Activated naive CD4-positive, alpha-beta T cell treated with anti-CD3 and anti-CD28 coated beads, Interleukin-2, amount 10 ng/mL, durations not matched to agents 7 days and 5 days (primary cell): ENCODE data around the gene ALDH3B1.

Experiments
- CTCF ChIA-PET: fragments of 350-600 bp; sonication (Branson Sonifier 250); formaldehyde crosslinking; loops from one replicate; lab custom pipeline; 2021; ENCODE audit warnings: antibody characterized with exemption; lab: Charles Lee
- DNase-seq: peaks from one replicate; pipeline ENCODE4 v3.0.0-alpha.2; 2020
- H3K27ac Mint-ChIP-seq: one replicate; pipeline ENCODE4 v1.8.0; 2021; ENCODE audit warnings: mild to moderate bottlenecking, moderate library complexity, mixed read lengths
- H3K27me3 Mint-ChIP-seq: one replicate; pipeline ENCODE4 v1.8.0; 2021; ENCODE audit warnings: mild to moderate bottlenecking, mixed read lengths
- H3K36me3 Mint-ChIP-seq: one replicate; pipeline ENCODE4 v1.8.0; 2021; ENCODE audit warnings: mixed read lengths
- H3K4me1 Mint-ChIP-seq: one replicate; pipeline ENCODE4 v1.8.0; 2021; ENCODE audit warnings: mixed read lengths
- H3K4me3 Mint-ChIP-seq: one replicate; pipeline ENCODE4 v1.8.0; 2021; ENCODE audit warnings: mild to moderate bottlenecking, moderate library complexity, mixed read lengths
- H3K9me3 Mint-ChIP-seq: one replicate; pipeline ENCODE4 v1.8.0; 2021; ENCODE audit warnings: mixed read lengths

Gene ALDH3B1

DNA sequence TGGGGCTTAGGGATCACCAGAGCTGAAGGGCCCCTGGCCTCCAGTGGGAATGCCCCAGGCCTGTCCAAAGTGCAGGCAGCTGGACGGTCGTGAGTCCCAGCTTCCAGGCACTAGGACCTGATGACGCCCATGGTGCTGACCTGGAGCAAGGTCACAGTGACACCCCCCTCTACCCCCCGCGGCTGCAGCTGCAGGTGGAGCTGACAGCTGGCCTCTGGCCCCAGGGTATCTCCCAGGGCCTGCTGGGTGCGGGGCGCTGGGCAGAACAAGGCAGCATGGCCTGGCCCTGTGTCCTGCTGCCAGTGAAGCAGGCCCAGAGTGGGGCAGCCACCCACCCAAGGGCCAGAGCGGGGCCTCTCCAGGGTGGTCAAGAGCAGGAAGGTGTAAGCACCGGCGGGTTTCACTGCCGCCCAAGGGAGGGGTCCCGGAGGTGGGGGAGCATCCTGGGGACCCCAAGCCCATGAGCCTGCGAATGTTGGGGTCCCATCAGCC is 28.1 kb downstream of the ALDH3B1 start:
- H3K4me1 Mint-ChIP-seq, result peaks cover 40% of the 10 kb centered on the region
- no peak for DNase-seq
- peak overlapping the region; percentile 45 for H3K27ac Mint-ChIP-seq
- CTCF ChIA-PET, result no interaction called here
- peaks cover 11% of the 10 kb centered on the region for H3K36me3 Mint-ChIP-seq
- no peaks in the 10 kb centered on the region for H3K27me3 Mint-ChIP-seq
- H3K9me3 Mint-ChIP-seq, result no peaks in the 10 kb centered on the region
- peak overlapping the region; percentile 95 for H3K4me3 Mint-ChIP-seq

DNA sequence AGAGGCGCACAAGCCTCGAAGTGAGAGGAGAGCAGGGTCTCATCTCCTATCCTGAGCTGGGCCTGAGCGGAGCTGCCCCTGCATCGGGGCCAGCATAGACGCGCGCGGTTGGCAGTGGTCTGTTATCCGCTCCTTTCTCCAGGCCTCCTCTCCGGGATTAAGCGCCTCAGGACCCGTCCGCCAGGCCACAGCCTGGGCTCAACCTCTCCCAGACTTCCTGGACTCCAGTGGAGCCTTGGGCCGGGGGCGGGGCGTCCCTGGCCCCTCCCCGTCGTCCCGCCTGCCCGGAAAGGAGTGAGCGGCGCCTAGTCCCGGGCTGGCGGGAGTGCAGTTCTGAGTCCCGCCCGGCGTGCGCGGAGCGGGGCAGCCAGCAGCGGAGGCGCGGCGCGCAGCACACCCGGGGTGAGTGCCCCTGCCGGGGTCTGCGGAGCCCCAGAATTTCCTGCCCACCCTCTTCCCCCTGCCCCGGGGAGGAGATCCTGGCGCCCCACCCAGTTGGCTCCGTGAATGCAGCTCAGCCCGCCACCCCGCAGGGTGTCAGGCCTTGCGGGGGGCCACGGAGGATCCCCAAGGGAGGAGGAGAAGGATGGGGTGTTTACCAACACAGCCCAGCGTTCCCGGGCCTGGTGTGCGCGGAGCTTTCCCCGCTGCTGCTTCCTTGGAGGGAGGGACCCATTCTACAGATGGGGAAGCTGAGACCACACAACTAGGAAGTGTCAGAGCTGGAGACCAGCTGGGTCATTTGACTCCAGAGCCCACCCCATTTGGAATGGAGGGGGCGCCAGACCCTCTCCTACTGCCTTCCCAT is 28.8 kb downstream of the ALDH3B1 start, which contains the start of gene TCIRG1:
Gene TCIRG1 (plus strand): TSS at position 308 of the 808 bp plus-strand sequence. CDS start 2,247 bp downstream, outside the sequence.
- Mint-ChIP-seq H3K27me3 (no peaks in the 10 kb centered on the region), H3K4me3 (peak within 1 kb of the TSS; percentile 95), H3K27ac (peak within 1 kb of the TSS; percentile 93), H3K4me1 (peaks cover 40% of the 10 kb centered on the region), H3K36me3 (peaks cover 8% of the 10 kb centered on the region), H3K9me3 (no peaks in the 10 kb centered on the region)
- DNase-seq, result peak; percentile 77
- CTCF ChIA-PET, result no interaction called here

DNA sequence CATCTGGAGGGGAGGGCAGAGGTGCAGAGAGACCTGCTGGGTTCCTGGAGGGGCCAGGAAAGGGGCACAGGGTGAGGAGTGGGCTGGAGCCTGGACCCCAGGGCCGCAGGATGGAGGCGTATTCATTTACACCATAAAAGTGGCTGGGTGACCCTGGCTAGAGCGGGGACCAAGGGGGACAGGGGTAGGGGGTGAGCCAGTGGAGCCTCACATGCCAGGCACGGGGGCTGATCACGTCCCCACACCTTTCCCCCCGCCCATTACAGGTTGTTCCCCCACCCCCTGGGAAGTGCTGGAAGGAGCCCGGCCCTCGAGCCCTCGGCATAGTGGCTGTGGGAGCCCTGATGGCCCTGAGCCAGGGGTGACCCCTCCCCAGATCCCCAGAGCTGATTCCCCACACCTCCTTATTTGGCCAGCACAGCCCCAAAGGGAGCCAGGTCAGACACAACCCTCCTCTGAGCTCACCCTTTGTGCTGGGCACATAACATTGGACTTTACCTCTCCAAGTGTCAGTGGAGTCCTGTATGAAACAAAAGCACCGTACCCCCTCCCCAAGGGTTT is 29.5 kb downstream of the ALDH3B1 start:
- no peaks in the 10 kb centered on the region for H3K27me3 Mint-ChIP-seq
- H3K4me3 Mint-ChIP-seq, result peak overlapping the region; percentile 95
- DNase-seq, result peak; percentile 40
- peaks cover 8% of the 10 kb centered on the region for H3K36me3 Mint-ChIP-seq
- CTCF ChIA-PET, result no interaction called here
- H3K9me3 Mint-ChIP-seq, result no peaks in the 10 kb centered on the region
- peaks cover 40% of the 10 kb centered on the region for H3K4me1 Mint-ChIP-seq
- peak overlapping the region; percentile 93 for H3K27ac Mint-ChIP-seq

DNA sequence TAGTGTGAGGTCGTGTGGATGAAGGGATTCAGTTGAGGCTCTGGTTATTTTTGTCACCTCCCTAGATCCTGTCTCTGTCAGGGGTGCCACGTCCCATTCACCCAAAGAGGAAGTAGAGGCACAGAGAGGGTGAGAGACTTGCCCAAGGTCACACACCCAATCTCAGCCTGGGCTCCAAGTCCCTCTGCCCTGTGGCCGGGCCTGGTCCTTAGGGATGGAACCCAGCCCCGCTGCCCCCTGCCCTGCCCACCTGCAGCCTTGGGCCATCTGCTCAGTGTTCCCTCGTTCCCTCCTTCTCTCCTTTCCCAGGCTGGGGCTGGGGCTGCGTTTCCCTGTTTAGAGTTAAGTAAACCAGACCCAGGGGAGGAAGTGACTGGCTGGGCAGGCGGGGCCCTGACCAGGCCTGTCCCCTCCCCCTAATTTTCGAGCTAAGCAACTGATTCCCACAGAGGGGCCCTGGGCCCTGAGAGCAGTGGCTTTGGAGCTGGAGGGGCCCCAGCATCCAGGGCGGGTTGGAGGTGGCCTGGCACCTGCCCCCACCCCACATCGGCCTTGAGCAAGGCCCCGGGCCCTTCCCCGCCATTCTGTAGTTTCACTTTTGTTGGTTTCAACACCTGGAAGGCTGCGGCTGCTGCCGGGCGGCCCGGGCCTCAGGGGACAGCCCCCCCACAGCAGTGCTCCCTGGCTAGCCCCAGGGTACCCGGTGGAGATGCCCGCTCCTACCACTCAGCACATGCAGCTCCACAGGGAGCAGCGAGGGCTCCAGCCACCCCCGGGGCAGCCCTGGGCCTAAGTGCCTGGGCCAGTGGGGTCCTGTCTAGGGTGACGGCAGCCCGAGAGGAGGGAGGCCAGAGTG is 30.2 kb downstream of the ALDH3B1 start:
- DNase-seq, result peak; percentile 77
- Mint-ChIP-seq H3K27me3 (no peaks in the 10 kb centered on the region), H3K4me1 (peaks cover 39% of the 10 kb centered on the region), H3K27ac (peak overlapping the region; percentile 93), H3K9me3 (no peaks in the 10 kb centered on the region), H3K36me3 (peaks cover 8% of the 10 kb centered on the region), H3K4me3 (peak overlapping the region; percentile 95)
- CTCF ChIA-PET, result interaction anchor here (1.6 kb wide), 1 partner anchor 30 kb away, joined by 5 read pairs; the partner anchor contains the start of gene ALDH3B1

DNA sequence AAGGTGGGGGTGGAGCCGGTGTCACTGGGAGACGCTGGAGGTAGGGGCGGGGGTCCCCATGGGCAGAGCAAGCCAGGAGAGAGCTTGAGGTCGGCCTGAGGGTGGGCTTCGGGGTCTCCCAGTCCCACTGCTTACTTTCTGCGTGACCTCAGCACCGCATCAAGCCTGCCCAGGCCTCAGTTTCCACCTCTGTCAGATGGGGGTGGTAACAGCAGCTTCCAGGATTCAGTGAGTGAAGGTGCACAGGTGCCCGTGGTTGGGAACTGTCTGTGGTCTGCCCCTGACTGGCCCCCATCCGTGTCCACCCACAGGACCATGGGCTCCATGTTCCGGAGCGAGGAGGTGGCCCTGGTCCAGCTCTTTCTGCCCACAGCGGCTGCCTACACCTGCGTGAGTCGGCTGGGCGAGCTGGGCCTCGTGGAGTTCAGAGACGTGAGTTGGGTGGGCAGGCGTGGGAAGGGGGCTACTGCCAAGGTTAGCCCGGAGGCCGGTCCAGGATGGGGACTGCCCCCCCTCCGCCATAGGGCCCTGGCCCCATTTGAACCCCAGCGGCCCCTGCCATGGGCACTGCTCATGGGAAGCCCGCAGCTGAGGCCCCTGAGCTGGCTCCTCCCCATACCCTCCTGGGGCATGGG is 30.9 kb downstream of the ALDH3B1 start:
- peak overlapping the region; percentile 95 for H3K4me3 Mint-ChIP-seq
- CTCF ChIA-PET, result interaction anchor here (1.6 kb wide), 1 partner anchor 31 kb away, joined by 5 read pairs; the partner anchor contains the start of gene ALDH3B1
- peak overlapping the region; percentile 93 for H3K27ac Mint-ChIP-seq

DNA sequence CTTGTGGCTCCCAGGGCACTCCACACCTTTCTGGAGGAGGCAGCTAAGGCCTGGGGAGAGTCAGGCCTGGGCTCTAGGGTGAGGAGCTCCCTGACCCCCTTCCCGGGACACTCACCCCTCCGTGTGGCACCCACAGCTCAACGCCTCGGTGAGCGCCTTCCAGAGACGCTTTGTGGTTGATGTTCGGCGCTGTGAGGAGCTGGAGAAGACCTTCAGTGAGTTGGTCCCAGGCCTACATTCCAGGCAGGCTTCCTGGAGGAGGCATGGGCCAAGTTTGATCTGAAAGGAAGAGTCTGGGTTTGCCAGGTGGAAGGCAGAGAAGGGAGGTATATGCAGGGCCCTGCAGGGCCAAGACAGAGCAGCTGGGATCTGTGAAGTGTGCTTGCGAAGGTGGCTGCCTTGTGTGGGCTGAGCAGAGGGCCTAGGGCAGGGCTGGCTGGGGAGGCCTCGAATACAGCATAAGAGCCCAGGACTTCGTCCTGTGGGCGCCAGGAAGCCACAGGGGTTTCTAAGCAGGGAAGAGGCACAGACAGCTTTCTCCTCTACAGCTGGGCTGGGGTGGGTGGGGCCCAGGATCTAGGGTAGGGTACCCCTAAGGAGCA is 31.6 kb downstream of the ALDH3B1 start:
- H3K9me3 Mint-ChIP-seq, result no peaks in the 10 kb centered on the region
- no peaks in the 10 kb centered on the region for H3K27me3 Mint-ChIP-seq
- CTCF ChIA-PET, result interaction anchor here (1.6 kb wide), 1 partner anchor 32 kb away, joined by 5 read pairs; the partner anchor contains the start of gene ALDH3B1
- H3K27ac Mint-ChIP-seq, result peak overlapping the region; percentile 81
- no peak for DNase-seq
- peaks cover 26% of the 10 kb centered on the region for H3K4me1 Mint-ChIP-seq
- peak overlapping the region; percentile 54 for H3K4me3 Mint-ChIP-seq
- H3K36me3 Mint-ChIP-seq, result peaks cover 10% of the 10 kb centered on the region

More for the DNA sequence above, 30.9 kb downstream of the ALDH3B1 start:
- Mint-ChIP-seq H3K4me1 (peaks cover 32% of the 10 kb centered on the region), H3K36me3 (peaks cover 8% of the 10 kb centered on the region), H3K27me3 (no peaks in the 10 kb centered on the region), H3K9me3 (no peaks in the 10 kb centered on the region)
- no peak for DNase-seq

DNA sequence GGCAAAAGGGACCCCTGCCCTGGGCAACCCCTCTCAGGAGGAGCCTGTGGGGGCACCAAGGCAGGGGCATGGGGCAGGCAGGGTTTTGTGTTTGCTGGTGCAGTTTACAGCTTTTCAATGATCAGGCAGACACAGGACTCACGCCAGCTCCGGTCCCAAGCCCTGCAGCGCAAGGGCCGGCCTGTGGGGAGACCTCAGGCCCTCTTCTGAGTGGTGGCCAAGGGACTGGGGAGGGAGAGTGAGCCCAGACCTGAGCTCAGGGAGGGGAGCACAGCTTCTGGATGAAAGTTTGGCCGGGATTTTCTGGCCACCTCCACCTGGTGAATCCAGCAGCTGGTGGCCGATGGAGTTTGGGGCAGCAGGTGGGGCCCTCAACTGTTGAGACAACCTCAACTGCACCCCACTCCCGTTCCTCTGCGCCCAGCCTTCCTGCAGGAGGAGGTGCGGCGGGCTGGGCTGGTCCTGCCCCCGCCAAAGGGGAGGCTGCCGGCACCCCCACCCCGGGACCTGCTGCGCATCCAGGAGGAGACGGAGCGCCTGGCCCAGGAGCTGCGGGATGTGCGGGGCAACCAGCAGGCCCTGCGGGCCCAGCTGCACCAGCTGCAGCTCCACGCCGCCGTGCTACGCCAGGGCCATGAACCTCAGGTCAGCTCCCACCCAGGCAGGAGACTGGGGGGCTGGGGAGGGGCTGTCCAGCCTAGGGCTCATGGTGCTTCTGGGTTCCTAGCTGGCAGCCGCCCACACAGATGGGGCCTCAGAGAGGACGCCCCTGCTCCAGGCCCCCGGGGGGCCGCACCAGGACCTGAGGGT is 32.3 kb downstream of the ALDH3B1 start:
- no peak overlapping the region for H3K4me3 Mint-ChIP-seq
- no peaks in the 10 kb centered on the region for H3K27me3 Mint-ChIP-seq
- no peaks in the 10 kb centered on the region for H3K9me3 Mint-ChIP-seq
- peaks cover 11% of the 10 kb centered on the region for H3K36me3 Mint-ChIP-seq
- H3K4me1 Mint-ChIP-seq, result peaks cover 19% of the 10 kb centered on the region
- H3K27ac Mint-ChIP-seq, result peak overlapping the region; percentile 45
- no peak for DNase-seq
- CTCF ChIA-PET, result interaction anchor here (0.6 kb wide), 1 partner anchor 156 kb away, joined by 3 read pairs; no protein-coding TSS in a partner anchor

DNA sequence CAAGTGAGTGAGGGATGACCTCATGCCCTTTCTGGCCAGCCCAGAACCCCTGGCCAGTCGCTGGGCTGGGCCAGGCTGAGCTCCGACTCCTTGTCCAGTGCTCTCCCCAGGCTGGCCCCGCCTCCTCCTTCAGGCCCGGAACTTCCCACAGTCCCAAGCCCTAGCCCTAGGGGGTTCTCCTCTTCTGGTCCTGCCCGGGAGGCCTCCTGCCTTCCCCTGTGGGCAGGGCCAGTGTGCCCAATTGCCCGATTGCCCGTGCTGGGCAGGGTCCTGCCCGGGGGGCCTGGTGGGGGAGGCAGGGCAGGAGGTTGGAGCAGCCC is 32.9 kb downstream of the ALDH3B1 start:
- CTCF ChIA-PET, result no interaction called here
- no peak for DNase-seq
- H3K4me1 Mint-ChIP-seq, result peaks cover 15% of the 10 kb centered on the region
- H3K27ac Mint-ChIP-seq, result no peak overlapping the region
- H3K4me3 Mint-ChIP-seq, result no peak overlapping the region
- peaks cover 13% of the 10 kb centered on the region for H3K36me3 Mint-ChIP-seq
- no peaks in the 10 kb centered on the region for H3K27me3 Mint-ChIP-seq
- H3K9me3 Mint-ChIP-seq, result no peaks in the 10 kb centered on the region

DNA sequence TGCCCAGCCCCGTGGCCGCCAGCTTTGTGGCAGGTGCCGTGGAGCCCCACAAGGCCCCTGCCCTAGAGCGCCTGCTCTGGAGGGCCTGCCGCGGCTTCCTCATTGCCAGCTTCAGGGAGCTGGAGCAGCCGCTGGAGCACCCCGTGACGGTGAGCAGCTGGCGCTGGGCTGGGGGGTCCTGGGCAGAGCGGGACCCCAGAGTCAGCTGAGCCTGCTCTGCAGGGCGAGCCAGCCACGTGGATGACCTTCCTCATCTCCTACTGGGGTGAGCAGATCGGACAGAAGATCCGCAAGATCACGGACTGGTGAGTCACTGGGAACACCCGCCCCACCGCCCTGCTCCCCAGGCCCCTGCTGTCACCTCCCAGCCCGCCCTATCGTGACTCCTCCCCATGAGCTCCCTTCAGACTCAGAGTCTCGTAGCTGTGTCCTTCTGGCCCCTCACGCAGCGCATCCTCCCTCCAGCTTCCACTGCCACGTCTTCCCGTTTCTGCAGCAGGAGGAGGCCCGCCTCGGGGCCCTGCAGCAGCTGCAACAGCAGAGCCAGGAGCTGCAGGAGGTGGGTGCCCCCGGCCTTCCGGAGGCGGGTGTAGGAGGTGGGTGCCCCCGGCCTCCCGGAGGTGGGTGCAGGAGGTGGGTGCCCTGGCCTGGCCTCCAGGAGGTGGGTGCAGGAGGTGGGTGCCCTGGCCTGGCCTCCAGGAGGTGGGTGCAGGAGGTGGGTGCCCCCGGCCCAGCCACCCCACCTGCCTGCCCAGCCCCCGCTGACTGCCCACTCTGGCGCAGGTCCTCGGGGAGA is 33.4 kb downstream of the ALDH3B1 start:
- Mint-ChIP-seq H3K9me3 (no peaks in the 10 kb centered on the region), H3K36me3 (peaks cover 16% of the 10 kb centered on the region), H3K4me1 (peaks cover 15% of the 10 kb centered on the region), H3K4me3 (no peak overlapping the region), H3K27ac (no peak overlapping the region), H3K27me3 (no peaks in the 10 kb centered on the region)
- DNase-seq, result no peak
- CTCF ChIA-PET, result no interaction called here

DNA sequence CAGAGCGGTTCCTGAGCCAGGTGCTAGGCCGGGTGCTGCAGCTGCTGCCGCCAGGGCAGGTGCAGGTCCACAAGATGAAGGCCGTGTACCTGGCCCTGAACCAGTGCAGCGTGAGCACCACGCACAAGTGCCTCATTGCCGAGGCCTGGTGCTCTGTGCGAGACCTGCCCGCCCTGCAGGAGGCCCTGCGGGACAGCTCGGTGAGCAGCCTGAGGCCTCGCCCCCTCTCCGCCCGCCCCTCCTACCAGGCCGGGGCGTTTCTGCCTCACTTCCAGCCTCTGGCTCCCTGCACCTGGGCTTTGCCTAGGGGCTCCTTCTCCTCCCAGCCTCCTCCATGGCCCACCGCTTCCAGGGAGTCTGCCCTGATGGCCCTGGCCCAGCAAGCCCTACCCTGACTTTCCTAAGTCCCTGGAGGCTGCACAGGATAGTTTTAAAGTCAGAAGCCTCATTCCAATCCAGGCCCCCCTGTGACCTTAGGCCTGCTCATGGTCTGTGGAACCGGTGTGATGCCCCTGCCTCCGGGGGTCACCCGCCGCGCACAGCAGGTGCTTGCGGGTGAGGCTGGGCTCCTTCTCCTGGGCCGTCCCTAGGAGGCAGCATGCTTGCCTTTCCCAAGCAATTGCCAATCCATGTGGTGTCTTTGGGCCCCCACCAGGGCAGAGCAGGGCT is 34.2 kb downstream of the ALDH3B1 start:
- Mint-ChIP-seq H3K4me1 (peaks cover 15% of the 10 kb centered on the region), H3K4me3 (no peak overlapping the region), H3K36me3 (peaks cover 16% of the 10 kb centered on the region), H3K27me3 (no peaks in the 10 kb centered on the region), H3K9me3 (no peaks in the 10 kb centered on the region), H3K27ac (no peak overlapping the region)
- DNase-seq, result no peak
- CTCF ChIA-PET, result no interaction called here

DNA sequence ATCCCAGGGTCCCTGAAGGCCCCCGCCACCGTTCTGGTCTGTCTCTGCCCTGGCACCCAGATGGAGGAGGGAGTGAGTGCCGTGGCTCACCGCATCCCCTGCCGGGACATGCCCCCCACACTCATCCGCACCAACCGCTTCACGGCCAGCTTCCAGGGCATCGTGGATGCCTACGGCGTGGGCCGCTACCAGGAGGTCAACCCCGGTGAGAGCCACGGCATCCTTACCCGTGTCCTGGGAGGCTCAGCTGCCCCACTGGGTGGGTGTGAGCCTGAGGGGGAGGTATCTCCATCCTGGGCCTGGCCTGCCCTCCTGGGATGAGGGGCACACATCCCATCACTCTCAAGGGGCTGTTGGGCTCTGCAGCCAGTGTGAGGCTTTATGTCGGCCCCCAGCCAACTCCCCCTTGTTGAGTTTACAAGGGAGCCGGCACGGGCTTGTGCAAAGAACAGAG is 34.8 kb downstream of the ALDH3B1 start:
- no peaks in the 10 kb centered on the region for H3K27me3 Mint-ChIP-seq

More for the DNA sequence above, 34.8 kb downstream of the ALDH3B1 start:
- H3K4me3 Mint-ChIP-seq, result no peak overlapping the region
- no peak for DNase-seq
- H3K27ac Mint-ChIP-seq, result no peak overlapping the region
- peaks cover 16% of the 10 kb centered on the region for H3K36me3 Mint-ChIP-seq
- peaks cover 15% of the 10 kb centered on the region for H3K4me1 Mint-ChIP-seq
- H3K9me3 Mint-ChIP-seq, result no peaks in the 10 kb centered on the region
- CTCF ChIA-PET, result no interaction called here
